Measurements from ENCODE around the gene PARP3. TPM values are rescaled to one million over a fixed set of nuclear protein-coding genes. Genes with fewer than 3 reads are reported as not detected.

Gene PARP3
- total RNA-seq, 4 donors from 2014 or later: 100 to 157 (median 137) TPM

DNA sequence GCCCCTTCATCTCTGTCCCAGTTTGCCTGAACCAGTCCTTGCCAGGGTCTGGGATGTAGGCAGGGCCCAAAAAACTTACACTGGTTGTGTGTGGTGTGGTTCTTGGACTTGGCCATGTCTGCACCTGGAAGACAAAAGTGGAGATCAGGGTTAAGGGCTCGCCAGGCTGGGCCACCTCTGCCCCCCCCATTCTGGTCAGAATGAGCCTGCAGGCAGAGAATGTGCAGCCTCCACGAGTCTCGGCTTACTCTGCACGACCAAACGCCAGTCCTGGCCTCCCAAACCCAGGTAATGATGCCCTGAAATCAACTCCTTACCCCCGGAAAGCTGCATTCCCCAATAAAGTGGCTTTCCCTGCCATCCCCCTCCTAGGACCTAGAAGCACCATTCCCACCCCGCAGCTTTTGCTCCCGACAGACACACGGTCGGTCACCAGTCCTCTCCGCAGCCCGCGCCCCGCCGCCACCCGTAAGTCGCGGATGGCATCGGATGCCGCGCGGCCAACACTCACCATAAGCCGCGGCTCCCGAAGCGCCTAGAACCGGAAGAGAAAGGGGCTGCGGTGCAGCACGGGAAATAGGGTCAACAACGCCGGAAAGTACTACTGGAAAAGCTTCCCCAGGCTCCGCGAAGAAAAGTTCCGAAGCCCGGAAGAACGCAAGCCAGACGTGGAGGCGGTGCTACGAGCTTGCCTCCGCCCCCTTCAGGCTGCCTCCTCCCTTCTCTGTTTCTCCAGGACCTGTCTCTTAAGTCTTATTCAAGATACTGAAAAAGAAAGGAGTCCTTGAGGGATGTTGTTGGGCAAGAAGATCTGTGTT lies 53.4 kb downstream of the PARP3 start, which contains the start of gene RPL29:
Gene RPL29, minus strand, starts transcription at position 550 of the 818 bp plus-strand sequence. Its CDS starts 434 bp downstream, at position 116.
- Histone ChIP-seq H3K27ac (peak within 1 kb of the TSS; percentile 73 to 89 (median 81)), H3K4me1 (peaks cover 0 to 13% (median 3%) of the 10 kb centered on the region in 4 donors), H3K36me3 (peaks cover 0 to 25% (median 0%) of the 10 kb centered on the region in 3 donors), H3K4me3 (peak within 1 kb of the TSS; percentile 48 to 87 (median 67)), H3K27me3 (no peaks in the 10 kb centered on the region), H3K9me3 (no peaks in the 10 kb centered on the region)
- peak; percentile 88 to 97 (median 90) for DNase-seq
- TF ChIP-seq POLR2A (IDR thresholded peaks at IDR 0.05): peak; percentile 54 to 61
- TF ChIP-seq CTCF (IDR thresholded peaks at IDR 0.05): peak in 4 of 6 experiments; percentile 27 to 46 (median 38)

- Histone ChIP-seq H3K9me3 (no peaks in the 10 kb centered on the region), H3K36me3 (peaks cover 0 to 25% (median 0%) of the 10 kb centered on the region in 3 donors), H3K4me3 (no peak overlapping the region), H3K27me3 (no peaks in the 10 kb centered on the region), H3K27ac (no peak overlapping the region), H3K4me1 (peaks cover 0 to 17% (median 6%) of the 10 kb centered on the region in 4 donors)
- TF ChIP-seq CTCF (IDR thresholded peaks at IDR 0.05): no peak
- TF ChIP-seq POLR2A (IDR thresholded peaks at IDR 0.05): no peak
- no peak for DNase-seq
Measured at GRCh38 chr3:51997172-51997571, 55.0 kb downstream of the PARP3 start.

DNA sequence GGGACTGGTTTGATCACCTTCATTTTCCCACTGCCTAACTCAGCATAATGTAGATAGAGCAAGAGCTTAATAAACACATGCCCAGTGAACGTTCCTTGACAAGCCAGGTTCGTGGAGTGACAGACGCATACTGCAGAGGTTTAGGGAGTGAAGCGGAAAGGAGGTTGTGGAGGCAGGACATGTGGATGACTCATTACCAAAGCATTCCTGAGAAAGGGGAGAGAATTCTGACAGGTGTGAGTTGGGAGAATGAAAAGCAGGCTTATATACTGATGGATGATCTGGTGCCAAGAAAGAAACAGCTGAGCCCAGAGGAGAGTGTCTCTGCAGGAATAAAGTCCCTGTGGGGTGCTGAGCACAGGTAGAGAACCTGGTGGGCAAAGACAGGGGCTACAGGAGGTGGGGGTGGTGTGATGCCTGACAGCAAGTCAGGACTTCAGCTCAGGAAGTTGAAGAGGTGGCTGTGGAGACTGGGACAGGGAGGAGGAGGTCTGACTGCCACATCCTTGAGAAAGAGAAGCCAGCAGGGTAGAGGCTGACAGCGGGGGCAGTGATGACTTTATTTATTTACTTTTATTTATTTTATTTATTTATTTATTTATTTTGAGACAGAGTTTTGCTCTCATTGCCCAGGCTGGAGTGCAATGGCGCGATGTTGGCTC lies 55.9 kb downstream of the PARP3 start:
- no peak for DNase-seq
- Histone ChIP-seq H3K4me1 (peaks cover 0 to 17% (median 6%) of the 10 kb centered on the region in 4 donors), H3K27ac (no peak overlapping the region), H3K27me3 (no peaks in the 10 kb centered on the region), H3K9me3 (no peaks in the 10 kb centered on the region), H3K4me3 (no peak overlapping the region), H3K36me3 (peaks cover 0 to 16% (median 0%) of the 10 kb centered on the region in 3 donors)
- TF ChIP-seq POLR2A (IDR thresholded peaks at IDR 0.05): no peak
- TF ChIP-seq CTCF (IDR thresholded peaks at IDR 0.05): no peak

Small RNA genes within 50 kb of the gene (small RNA-seq; reads per million reads assigned to genes)
- gene AC115284.1: 0 reads per million in 2 donors

Other genes starting within 250 kb of the PARP3 start
- 1 to 10 TPM in 1 of 4 donors, under 1 TPM in 2, not detected in 1; 0.54 to 2.5 (median 0.57) TPM for gene GRM2, start 235.3 kb upstream of the PARP3 start, total RNA-seq
- not detected for gene IQCF6, start 163.1 kb upstream of the PARP3 start, total RNA-seq
- gene IQCF2, start 80.7 kb upstream of the PARP3 start, total RNA-seq: not detected
- not detected for gene IQCF5, start 66.8 kb upstream of the PARP3 start, total RNA-seq
- gene IQCF1, start 39.0 kb upstream of the PARP3 start, total RNA-seq: not detected
- gene RRP9, start 459 bp upstream of the PARP3 start, total RNA-seq: 10 to 100 TPM in 1 of 4 donors, 1 to 10 TPM in 3; 4.7 to 17.3 (median 7.7) TPM
- not detected for gene GPR62, start 13.0 kb downstream of the PARP3 start, total RNA-seq
- gene PCBP4, start 25.1 kb downstream of the PARP3 start, total RNA-seq: 10 to 100 TPM; 31.3 to 44.7 (median 37.7) TPM
- 100 to 1,000 TPM in 3 of 4 donors, 10 to 100 TPM in 1; 43.7 to 135 (median 127) TPM for gene ABHD14B, start 31.7 kb downstream of the PARP3 start, total RNA-seq
- 10 to 100 TPM in 2 of 4 donors, 1 to 10 TPM in 2; 3.9 to 11.6 (median 7.7) TPM for gene ABHD14A, start 32.7 kb downstream of the PARP3 start, total RNA-seq
- 100 to 1,000 TPM in 3 of 4 donors, 10 to 100 TPM in 1; 95.7 to 977 (median 609) TPM for gene ACY1, start 41.2 kb downstream of the PARP3 start, total RNA-seq
- 100 to 1,000 TPM; 643 to 841 (median 711) TPM for gene RPL29, start 53.5 kb downstream of the PARP3 start, total RNA-seq
- 1 to 10 TPM; 3.3 to 7.1 (median 6.0) TPM for gene DUSP7, start 114.2 kb downstream of the PARP3 start, total RNA-seq
- gene POC1A, start 212.1 kb downstream of the PARP3 start, total RNA-seq: 1 to 10 TPM; 3.4 to 9.3 (median 6.5) TPM